Measurements from ENCODE around the gene TMEM256. TPM values are rescaled to one million over a fixed set of nuclear protein-coding genes. Genes with fewer than 3 reads are reported as not detected.
A peak's percentile ranks its signal among the peaks of the same experiment; 100 is the strongest.

TMEM256 gene
- total and polyA plus RNA-seq, 2 of the 8 experiments (the other 6 are each of a cell fraction or from before 2014, with no cell fraction given): 97.0 to 350 TPM

- TF ChIP-seq EGR1 (IDR thresholded peaks at IDR 0.05; ENCODE audit: borderline replicate concordance, low read depth, low read length) (no peak), CHD1 (IDR thresholded peaks at IDR 0.05; ENCODE audit: low read depth, low read length) (no peak), FOSL1 (IDR thresholded peaks at IDR 0.05; ENCODE audit: insufficient read depth, low read depth, low read length) (no peak), HDAC2 (IDR thresholded peaks at IDR 0.05; ENCODE audit: borderline replicate concordance in 1 of 2, low read depth in 2 of 2, low read length in 2 of 2) (no peak), KDM5A (IDR thresholded peaks at IDR 0.05; ENCODE audit: low read length) (no peak), JUN (IDR thresholded peaks at IDR 0.05; ENCODE audit: low read depth, low read length) (no peak), ATF2 (IDR thresholded peaks at IDR 0.05; ENCODE audit: low read length) (no peak), SP2 (IDR thresholded peaks at IDR 0.05; ENCODE audit: low read length) (no peak)
- ChIA-PET POLR2A (ENCODE audit: partially characterized antibody) (interaction anchor here (0.8 to 2.6 kb wide), 6 partner anchors 9 to 160 kb away, joined by 3 to 13 read pairs (median 4); partner anchors contain the start of genes MPDU1, POLR2A and TMEM102), CTCF (ENCODE audit: partially characterized antibody) (interaction anchor here (0.6 to 1.3 kb wide), 5 partner anchors 9 to 264 kb away, joined by 3 to 6 read pairs (median 3); no protein-coding TSS in a partner anchor)
- H3K36me3 ChIP-seq (ENCODE audit: control insufficient read depth in 2 of 4, insufficient read depth in 4 of 4, low read length in 3 of 4): no peaks in the 10 kb centered on the region; a peak in 1 of 8 replicates
- no peak overlapping the region for H2BK120ac ChIP-seq (replicated peaks; ENCODE audit: low read depth, low read length)
- 0 out of 2 replicates have a peak overlapping the region, but pooled peaks have one; percentile 61 for H2BK15ac ChIP-seq (ENCODE audit: low read length)
- H2BK5ac ChIP-seq (ENCODE audit: low read depth, low read length): no peak overlapping the region
- no peak overlapping the region for H3K4me2 ChIP-seq (ENCODE audit: insufficient read depth in 1 of 2, low read depth in 2 of 2, low read length in 2 of 2)
- no peak overlapping the region for H2AK5ac ChIP-seq (ENCODE audit: low read depth, low read length)
- no peak overlapping the region for H3K14ac ChIP-seq (ENCODE audit: insufficient read length)
- 88% methylated on average over 4 of the region's 4 CpGs; no CpG with 5 or more reads in 1 of the 2 experiments for WGBS, 2 experiments (ENCODE audit: extremely low coverage in 1 of 2, insufficient coverage in 1 of 2, insufficient read length in 1 of 2, insufficient replicate concordance in 2 of 2, low coverage in 1 of 2, low lambda C conversion rate in 2 of 2, missing lambda C conversion rate in 1 of 2)
- no peaks in the 10 kb centered on the region; a peak in 1 of 7 replicates for H3K27me3 ChIP-seq (replicated peaks in 1 of 4; ENCODE audit: control insufficient read depth in 3 of 4, extremely low read depth in 1 of 4, insufficient read depth in 3 of 4, low read length in 3 of 4)
- no peak overlapping the region for H2BK20ac ChIP-seq (ENCODE audit: low read length)
- H3K9ac ChIP-seq (replicated peaks in 1 of 4; ENCODE audit: extremely low read depth in 1 of 4, low read depth in 3 of 4, low read length in 3 of 4): no peak overlapping the region
- peaks cover 0 to 4% of the 10 kb centered on the region in 2 experiments for H4K20me1 ChIP-seq (replicated peaks in 1 of 2; ENCODE audit: control insufficient read depth in 1 of 2, insufficient read depth in 2 of 2, low read length in 2 of 2)
- H3K56ac ChIP-seq (replicated peaks; ENCODE audit: insufficient read length, low read depth, low read length): no peak overlapping the region
- no peak for DNase-seq (ENCODE audit: low read depth in 1 of 2, low spot score in 2 of 2)
- no peak overlapping the region for H2AFZ ChIP-seq (ENCODE audit: low read length)
- no peaks in the 10 kb centered on the region for H3K23me2 ChIP-seq (ENCODE audit: low read depth, low read length)
- no peak overlapping the region for H4K5ac ChIP-seq (ENCODE audit: insufficient read length, low read depth, low read length)
- H3K4me1 ChIP-seq (replicated peaks in 1 of 4; ENCODE audit: control insufficient read depth in 3 of 4, insufficient read depth in 4 of 4, low read length in 3 of 4): peaks cover 0 to 10% (median 2%) of the 10 kb centered on the region in 4 experiments; a peak in 3 of 7 replicates
- no peak overlapping the region for H3K4me3 ChIP-seq (ENCODE audit: extremely low read depth in 1 of 4, insufficient read depth in 2 of 4, low read depth in 3 of 4, low read length in 4 of 4)
- no peak overlapping the region for H3K4ac ChIP-seq (replicated peaks; ENCODE audit: insufficient read length, low read depth, low read length)
- H3K79me1 ChIP-seq (ENCODE audit: low read depth, low read length): no peaks in the 10 kb centered on the region
- H3K9me3 ChIP-seq (ENCODE audit: insufficient read depth in 2 of 2, low read depth in 1 of 2, low read length in 1 of 2): no peaks in the 10 kb centered on the region
- H3K23ac ChIP-seq (ENCODE audit: insufficient read length): no peak overlapping the region
- H3K18ac ChIP-seq (ENCODE audit: extremely low read depth, low read length): no peak overlapping the region
- H4K91ac ChIP-seq (replicated peaks; ENCODE audit: insufficient read length, low read length): no peak overlapping the region
- H3K27ac ChIP-seq (ENCODE audit: low read depth, low read length): no peak overlapping the region
- H2BK12ac ChIP-seq (ENCODE audit: low read depth, low read length): no peak overlapping the region
- H3K79me2 ChIP-seq (ENCODE audit: control insufficient read depth in 1 of 2, insufficient read depth in 2 of 2, low read length in 2 of 2): no peaks in the 10 kb centered on the region
- no peak for FAIRE-seq
- no peak overlapping the region for H4K8ac ChIP-seq (ENCODE audit: extremely low read depth, insufficient read depth, low read length)
These were observed 19.8 kb upstream of the TMEM256 start for GRCh38 chr17:7423679-7424078.

Data from H1 (cell line).